GM12873 (cell line): Measurements from ENCODE around the gene MARK4.

Experiments
- TF ChIP-seq, protein P1 (sequence below): IDR thresholded peaks from 2 replicates; pipeline ENCODE4 v1.5.1; 2012; ENCODE audit warnings: low read depth, mild to moderate bottlenecking, moderate library complexity, low read length, control low read depth; ENCODE audit not compliant: insufficient read depth; ENCODE audit errors: missing control alignments

Gene MARK4

DNA sequence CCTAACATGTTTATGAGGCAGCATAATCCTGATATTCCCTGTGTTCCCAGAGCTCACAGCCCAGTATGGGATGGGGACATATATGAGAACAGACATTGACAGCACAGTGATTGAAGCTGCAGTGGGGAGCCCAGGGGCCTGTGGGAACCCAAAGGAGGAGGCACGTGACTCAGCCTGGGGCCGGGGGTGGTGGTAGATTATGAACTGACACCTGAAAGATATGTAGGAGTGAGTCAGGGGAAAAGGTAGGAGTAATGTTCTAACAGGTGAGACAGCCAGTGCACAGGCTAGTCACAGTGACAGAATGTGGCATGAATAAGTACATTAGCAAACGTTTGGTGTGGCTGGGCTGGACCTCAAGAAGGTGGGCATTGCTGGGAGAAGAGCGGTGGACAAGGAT, 42.6 kb downstream of the MARK4 start:
- TF ChIP-seq, protein P1, sequence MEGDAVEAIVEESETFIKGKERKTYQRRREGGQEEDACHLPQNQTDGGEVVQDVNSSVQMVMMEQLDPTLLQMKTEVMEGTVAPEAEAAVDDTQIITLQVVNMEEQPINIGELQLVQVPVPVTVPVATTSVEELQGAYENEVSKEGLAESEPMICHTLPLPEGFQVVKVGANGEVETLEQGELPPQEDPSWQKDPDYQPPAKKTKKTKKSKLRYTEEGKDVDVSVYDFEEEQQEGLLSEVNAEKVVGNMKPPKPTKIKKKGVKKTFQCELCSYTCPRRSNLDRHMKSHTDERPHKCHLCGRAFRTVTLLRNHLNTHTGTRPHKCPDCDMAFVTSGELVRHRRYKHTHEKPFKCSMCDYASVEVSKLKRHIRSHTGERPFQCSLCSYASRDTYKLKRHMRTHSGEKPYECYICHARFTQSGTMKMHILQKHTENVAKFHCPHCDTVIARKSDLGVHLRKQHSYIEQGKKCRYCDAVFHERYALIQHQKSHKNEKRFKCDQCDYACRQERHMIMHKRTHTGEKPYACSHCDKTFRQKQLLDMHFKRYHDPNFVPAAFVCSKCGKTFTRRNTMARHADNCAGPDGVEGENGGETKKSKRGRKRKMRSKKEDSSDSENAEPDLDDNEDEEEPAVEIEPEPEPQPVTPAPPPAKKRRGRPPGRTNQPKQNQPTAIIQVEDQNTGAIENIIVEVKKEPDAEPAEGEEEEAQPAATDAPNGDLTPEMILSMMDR, result no peak

DNA sequence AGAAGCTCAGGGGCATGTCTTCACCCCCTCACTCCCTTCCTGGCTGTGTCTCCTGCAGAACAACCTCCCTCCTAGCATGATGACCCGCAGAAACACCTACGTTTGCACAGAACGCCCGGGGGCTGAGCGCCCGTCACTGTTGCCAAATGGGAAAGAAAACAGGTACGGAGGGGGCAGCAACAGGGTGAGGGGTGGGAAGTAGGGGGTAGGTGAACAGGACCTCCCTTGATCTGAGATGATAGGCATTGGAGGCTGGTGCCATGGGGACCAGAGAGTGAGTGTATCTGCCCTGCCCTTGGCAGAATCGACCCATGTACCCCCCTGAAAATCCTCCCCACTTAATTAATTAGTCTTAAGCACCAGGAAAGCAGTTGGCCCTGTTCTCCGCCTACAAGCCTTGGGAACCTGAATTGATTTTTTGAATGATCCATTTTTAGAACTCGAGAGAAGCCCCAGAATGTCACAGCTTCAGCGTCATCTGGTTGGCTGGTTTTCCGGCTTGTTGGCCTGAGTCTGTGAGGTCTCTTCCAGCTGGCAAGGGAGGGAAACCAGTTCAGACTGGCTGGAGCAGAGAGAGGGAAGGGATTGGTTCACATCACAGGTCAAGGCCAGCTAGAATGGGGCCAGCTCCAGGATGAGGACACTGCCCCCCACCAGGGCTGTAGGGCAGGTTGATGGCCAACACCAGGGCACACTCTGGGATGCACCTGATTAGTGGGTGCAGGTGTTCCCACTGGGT, 43.4 kb downstream of the MARK4 start:
- TF ChIP-seq, protein P1, result no peak

DNA sequence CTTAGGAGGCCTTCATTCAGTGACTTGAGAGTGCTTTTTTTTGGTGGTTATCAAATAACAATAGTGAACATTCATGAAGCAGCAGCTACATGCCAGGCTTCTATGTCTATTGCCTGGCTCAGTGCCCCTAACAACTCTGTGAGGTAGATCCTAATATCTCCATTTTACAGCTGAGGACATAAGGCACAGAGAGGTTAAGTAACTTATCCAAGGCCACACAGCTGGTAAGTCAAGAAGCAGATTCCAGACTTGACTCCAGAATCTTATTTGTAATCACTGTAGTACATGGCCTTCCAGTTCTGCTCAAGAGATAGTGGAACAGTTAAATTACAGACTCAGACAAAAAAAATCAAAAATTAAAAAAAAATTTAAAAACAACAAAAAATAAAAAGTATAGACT, 44.8 kb downstream of the MARK4 start:
- TF ChIP-seq, protein P1, result no peak

DNA sequence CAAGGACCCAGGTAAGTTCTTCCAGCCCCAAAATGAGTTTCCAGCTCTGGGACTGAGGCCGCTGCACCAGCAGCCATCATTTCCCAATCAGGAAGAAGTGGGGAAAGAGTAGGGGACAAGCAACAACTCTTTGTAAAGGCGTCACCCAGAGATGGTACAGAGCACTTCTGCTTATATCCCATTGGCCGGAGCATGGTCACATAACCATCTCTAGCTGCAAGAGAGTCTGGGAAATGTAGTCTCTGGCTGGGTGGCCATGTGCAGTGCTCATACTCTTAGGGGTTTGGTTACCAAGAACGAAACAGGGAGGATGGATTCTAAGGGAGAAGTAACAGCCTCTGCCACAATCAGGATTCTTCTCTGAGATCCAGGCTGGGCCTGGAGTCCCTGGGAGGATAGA, 45.3 kb downstream of the MARK4 start:
- TF ChIP-seq, protein P1, result no peak

DNA sequence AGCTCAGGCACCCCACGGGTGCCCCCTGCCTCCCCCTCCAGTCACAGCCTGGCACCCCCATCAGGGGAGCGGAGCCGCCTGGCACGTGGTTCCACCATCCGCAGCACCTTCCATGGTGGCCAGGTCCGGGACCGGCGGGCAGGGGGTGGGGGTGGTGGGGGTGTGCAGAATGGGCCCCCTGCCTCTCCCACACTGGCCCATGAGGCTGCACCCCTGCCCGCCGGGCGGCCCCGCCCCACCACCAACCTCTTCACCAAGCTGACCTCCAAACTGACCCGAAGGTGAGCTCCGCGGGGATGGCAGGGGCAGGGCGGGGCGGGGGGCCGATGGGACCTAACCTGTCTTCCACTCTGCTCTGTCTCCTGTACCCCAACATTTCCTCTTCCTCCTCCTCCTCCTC, 46.6 kb downstream of the MARK4 start:
- TF ChIP-seq, protein P1, result no peak

DNA sequence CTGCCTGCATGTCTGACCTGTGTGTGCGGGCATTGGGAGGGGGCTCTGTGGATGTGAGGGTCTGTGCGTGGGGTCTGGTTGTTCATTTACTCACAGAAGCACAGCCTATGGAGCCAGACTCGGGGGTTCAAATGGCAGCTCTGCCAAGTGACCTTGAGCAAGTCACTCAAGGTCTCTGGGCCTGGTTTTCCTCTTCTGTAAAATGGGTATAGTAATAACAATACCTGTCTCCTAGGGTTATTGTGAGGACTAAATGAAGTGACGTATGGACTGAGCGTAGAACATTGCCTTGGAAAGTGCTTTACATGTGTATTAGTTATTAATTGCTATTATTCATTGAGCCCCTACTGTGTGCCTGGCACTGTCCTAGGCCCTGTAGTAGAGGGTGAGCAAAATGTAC, 47.2 kb downstream of the MARK4 start:
- TF ChIP-seq, protein P1, result no peak

DNA sequence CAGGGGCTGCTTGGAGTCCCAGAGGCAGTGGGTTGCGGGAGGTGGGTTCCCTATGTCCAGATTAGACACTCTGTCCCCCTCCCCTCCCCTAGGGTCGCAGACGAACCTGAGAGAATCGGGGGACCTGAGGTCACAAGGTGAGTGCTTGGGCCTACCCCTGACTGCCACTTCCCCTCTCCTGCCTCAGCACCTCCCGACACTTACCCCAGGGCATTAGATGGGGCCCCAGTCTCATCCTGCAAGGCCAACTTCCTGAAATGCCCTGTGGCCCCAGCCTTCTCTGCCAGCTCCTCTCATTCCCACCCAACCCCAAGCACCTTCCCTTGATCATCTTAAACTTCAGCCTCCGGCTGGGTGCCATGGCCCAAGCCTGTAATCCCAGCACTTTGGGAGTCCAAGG, 48.6 kb downstream of the MARK4 start:
- TF ChIP-seq, protein P1, result no peak
